PFSK-1 (cell line): ENCODE results near the gene KRT25. TPM values are rescaled to one million over a fixed set of nuclear protein-coding genes. Genes with fewer than 3 reads are reported as not detected.

Source experiments
- FOXP2 ChIP-seq: optimal IDR thresholded peaks from 2 replicates; pipeline ENCODE3; 2011; ENCODE audit warnings: borderline replicate concordance, control low read depth, inconsistent platforms; ENCODE audit not compliant: insufficient read depth; ENCODE audit errors: extremely low read length, extremely low read depth
- POLR2AphosphoS5 ChIP-seq: IDR thresholded peaks from 2 replicates; pipeline ENCODE4 v1.6.1; 2012; ENCODE audit warnings: low read depth, mild to moderate bottlenecking, control low read depth, low read length, moderate library complexity
- REST ChIP-seq, 2 experiments: IDR thresholded peaks; 2 replicates each; pipeline versions ENCODE4 v1.6.1 to v1.8.0; 2011 to 2012; ENCODE audit warnings: low read depth in 2 of 2, low read length in 2 of 2, control low read depth in 1 of 2, inconsistent platforms in 1 of 2, mild to moderate bottlenecking in 1 of 2, moderate library complexity in 1 of 2; ENCODE audit not compliant: insufficient read depth in 1 of 2
- SIN3A ChIP-seq: IDR thresholded peaks from 2 replicates; pipeline ENCODE4 v1.6.1; 2012; ENCODE audit warnings: mild to moderate bottlenecking, low read length, moderate library complexity, borderline replicate concordance; ENCODE audit not compliant: insufficient read depth
- TAF1 ChIP-seq: IDR thresholded peaks from 2 replicates; pipeline ENCODE4 v1.6.1; 2012; ENCODE audit warnings: low read length, control low read depth, borderline replicate concordance; ENCODE audit not compliant: insufficient read depth
- polyA plus RNA-seq: library from polyadenylated mRNA; unstranded; fragments of >200 nt; gene quantifications from one replicate; pipeline ENCODE4 v1.2.1, GENCODE V29; 2012; ENCODE audit warnings: low read depth, missing spikeins; ENCODE audit not compliant: insufficient read length

KRT25 gene
- polyA plus RNA-seq: not detected

- no peak for TF ChIP-seq POLR2AphosphoS5
- no peak for TF ChIP-seq TAF1
- TF ChIP-seq SIN3A: no peak
- TF ChIP-seq FOXP2: no peak
- no peak for TF ChIP-seq REST (IDR thresholded peaks at IDR 0.05; ENCODE audit: insufficient read depth in 1 of 2, low read depth in 2 of 2, low read length in 2 of 2)
Measured at GRCh38 chr17:40755231-40755630, at the start of gene KRT25. TSS of gene KRT25 (minus strand) at chr17:40755331. CDS start at chr17:40755271, 60 bp downstream.

- TF ChIP-seq FOXP2 (peak; percentile 44), REST (IDR thresholded peaks at IDR 0.05; ENCODE audit: insufficient read depth in 1 of 2, low read depth in 2 of 2, low read length in 2 of 2) (no peak)
Measured at GRCh38 chr17:40803617-40804082, 48.5 kb upstream of the KRT25 start.

- TF ChIP-seq FOXP2 (no peak), TAF1 (no peak), POLR2AphosphoS5 (no peak), SIN3A (no peak), REST (IDR thresholded peaks at IDR 0.05; ENCODE audit: insufficient read depth in 1 of 2, low read depth in 2 of 2, low read length in 2 of 2) (no peak)
Measured at GRCh38 chr17:40801157-40801556, 46.0 kb upstream of the KRT25 start.

- TF ChIP-seq TAF1 (no peak), FOXP2 (no peak), REST (IDR thresholded peaks at IDR 0.05; ENCODE audit: insufficient read depth in 1 of 2, low read depth in 2 of 2, low read length in 2 of 2) (no peak), SIN3A (no peak), POLR2AphosphoS5 (no peak)
Measured at GRCh38 chr17:40800381-40800780, 45.2 kb upstream of the KRT25 start.

- no peak for TF ChIP-seq FOXP2
- no peak for TF ChIP-seq SIN3A
- no peak for TF ChIP-seq POLR2AphosphoS5
- no peak for TF ChIP-seq REST (IDR thresholded peaks at IDR 0.05; ENCODE audit: insufficient read depth in 1 of 2, low read depth in 2 of 2, low read length in 2 of 2)
- TF ChIP-seq TAF1: no peak
Measured at GRCh38 chr17:40799859-40800258, 44.7 kb upstream of the KRT25 start, which contains the start of gene KRT28. TSS of gene KRT28 (minus strand) at chr17:40799959. CDS start at chr17:40799893, 66 bp downstream.
